Stimulated activated naive CD8-positive, alpha-beta T cell treated with anti-CD3 and anti-CD28 coated beads, Interleukin-15, amount 100 ng/mL, for 72 hours (primary cell): Measurements from ENCODE around the gene AMELX.
A peak's percentile ranks its signal among the peaks of the same experiment; 100 is the strongest.

Experiments
- ATAC-seq: fragments of 150-1000 bp; cut with Tn5 transposase; 2 replicates; pipeline ENCODE4 v1.10.0; 2021; ENCODE audit warnings: mild to moderate bottlenecking, moderate library complexity
- DNase-seq, 2 donors: peaks; one replicate each; pipeline ENCODE4 v3.0.0; 2021 to 2022
- H3K27ac Mint-ChIP-seq, 2 donors: one replicate each; pipeline ENCODE4 v1.8.0; 2022; ENCODE audit warnings: mild to moderate bottlenecking in 2 of 2, mixed read lengths in 2 of 2, moderate library complexity in 2 of 2
- H3K27me3 Mint-ChIP-seq: one replicate; pipeline ENCODE4 v1.8.0; 2022; ENCODE audit warnings: mixed read lengths
- H3K4me1 Mint-ChIP-seq: one replicate; pipeline ENCODE4 v1.8.0; 2022; ENCODE audit warnings: mild to moderate bottlenecking, mixed read lengths
- H3K4me3 Mint-ChIP-seq, 2 donors: one replicate each; pipeline ENCODE4 v1.8.0; 2022; ENCODE audit warnings: mild to moderate bottlenecking in 2 of 2, mixed read lengths in 2 of 2, moderate library complexity in 1 of 2
- H3K9me3 Mint-ChIP-seq, 2 donors: one replicate each; pipeline ENCODE4 v1.8.0; 2022; ENCODE audit warnings: mixed read lengths in 2 of 2

Gene AMELX

DNA sequence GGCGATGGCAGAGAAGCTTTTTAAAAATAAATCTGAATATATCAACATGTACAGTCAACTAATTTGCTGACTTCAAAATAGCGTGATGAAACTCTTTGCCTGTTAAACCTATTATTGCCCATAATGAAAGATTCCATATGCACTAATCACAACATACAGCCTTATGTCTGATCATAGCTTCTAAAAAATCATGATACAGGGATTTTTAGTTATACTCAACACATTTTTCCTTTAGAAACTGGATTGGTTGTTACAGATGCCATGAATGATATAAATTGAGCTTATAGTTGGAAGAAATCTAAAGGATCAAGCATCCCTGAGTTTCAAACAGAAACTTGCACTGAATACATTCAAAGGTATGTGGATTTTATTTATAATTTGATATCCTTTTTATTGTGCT lies at the start of gene AMELX:
AMELX (plus strand) TSS at position 301 of the 400 bp plus-strand sequence. CDS start 1,376 bp downstream, outside the sequence.
- ATAC-seq (no peak), DNase-seq (no peak)
- H3K4me1 Mint-ChIP-seq = no peaks in the 10 kb centered on the region
- no peaks in the 10 kb centered on the region for H3K27me3 Mint-ChIP-seq
- no peak within 1 kb of the TSS for H3K4me3 Mint-ChIP-seq
- H3K27ac Mint-ChIP-seq = no peak within 1 kb of the TSS
- no peaks in the 10 kb centered on the region for H3K9me3 Mint-ChIP-seq

DNA sequence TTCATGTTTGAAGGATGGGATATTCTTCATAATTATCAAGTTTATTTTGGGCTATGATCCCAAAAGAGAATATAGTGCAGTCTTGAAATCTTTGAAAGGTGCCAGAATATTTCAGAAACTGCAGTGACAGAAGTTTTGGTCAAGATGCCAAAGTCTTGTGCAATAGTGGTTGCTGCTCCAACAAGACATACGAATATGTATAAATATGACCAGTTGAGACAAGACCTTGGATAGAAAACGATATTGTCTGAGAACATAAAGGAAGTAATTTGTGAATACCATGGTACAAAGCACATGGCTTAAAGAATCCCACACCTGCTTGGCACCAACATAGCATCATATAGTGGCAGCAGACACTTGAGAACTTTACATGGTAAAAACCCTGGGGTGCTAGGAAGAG lies 48.6 kb upstream of the AMELX start:
- no peak for ATAC-seq
- Mint-ChIP-seq H3K27ac (peak overlapping the region in 1 of 2 donors; percentile 86), H3K9me3 (no peaks in the 10 kb centered on the region), H3K4me1 (no peaks in the 10 kb centered on the region), H3K4me3 (no peak overlapping the region), H3K27me3 (no peaks in the 10 kb centered on the region)
- DNase-seq = no peak

DNA sequence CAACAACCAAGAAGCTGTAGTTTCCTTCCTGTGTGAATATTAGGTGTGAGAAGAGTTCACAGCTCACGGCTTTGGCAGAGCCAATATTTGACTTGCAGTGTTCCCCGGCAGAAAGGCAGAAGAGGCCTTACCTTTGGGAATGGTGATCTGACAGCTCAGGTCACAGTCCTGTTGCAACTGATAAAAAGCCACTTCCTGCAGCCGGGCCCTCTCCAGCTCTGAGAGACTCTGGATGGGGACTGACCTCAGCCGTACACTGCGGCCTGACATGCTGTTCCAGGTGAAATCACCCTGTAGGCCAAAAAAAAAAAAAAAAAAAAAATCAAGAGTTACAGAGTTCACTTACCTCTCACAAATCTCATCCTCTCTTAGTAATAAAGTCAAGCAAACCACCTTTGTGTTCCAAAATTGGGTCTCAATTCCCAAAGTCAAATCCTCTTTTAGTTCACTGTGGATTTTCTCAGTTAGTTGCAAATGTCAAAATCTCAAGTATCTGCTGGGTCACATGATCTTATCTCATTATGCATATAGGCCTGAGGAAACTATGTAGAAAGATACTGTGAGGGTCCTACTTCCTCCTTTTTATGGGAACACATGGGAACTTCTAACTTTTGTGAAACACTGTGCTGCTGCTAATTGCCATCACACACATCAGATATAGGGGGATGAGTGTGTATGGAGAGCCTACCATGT lies 38.6 kb upstream of the AMELX start:
- no peak for ATAC-seq
- H3K27ac Mint-ChIP-seq = no peak overlapping the region
- H3K27me3 Mint-ChIP-seq = no peaks in the 10 kb centered on the region

DNA sequence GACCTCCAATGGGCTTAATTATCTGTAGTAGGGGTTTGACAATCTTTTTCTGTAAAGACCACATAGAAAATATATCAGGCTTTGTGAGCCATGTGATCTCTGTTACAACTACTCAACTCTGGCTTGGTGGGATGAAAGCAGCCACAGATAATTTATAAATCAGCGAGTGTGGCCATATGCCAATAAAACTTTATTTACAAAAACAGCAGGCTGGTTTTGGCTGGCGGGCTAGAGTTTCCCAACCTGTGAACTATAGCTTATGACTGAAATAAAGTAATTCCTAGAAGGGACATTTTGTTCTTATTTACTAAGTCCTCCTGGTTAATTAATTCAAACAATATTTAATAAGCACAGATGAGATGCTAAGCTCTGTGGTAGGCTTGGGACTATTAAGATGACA lies 35.9 kb upstream of the AMELX start:
- ATAC-seq = no peak
- Mint-ChIP-seq H3K27ac (no peak overlapping the region), H3K9me3 (no peaks in the 10 kb centered on the region), H3K4me1 (no peaks in the 10 kb centered on the region), H3K27me3 (no peaks in the 10 kb centered on the region), H3K4me3 (no peak overlapping the region)
- DNase-seq = no peak

More for the DNA sequence above, 38.6 kb upstream of the AMELX start:
- H3K4me3 Mint-ChIP-seq = no peak overlapping the region
- H3K9me3 Mint-ChIP-seq = no peaks in the 10 kb centered on the region
- DNase-seq = no peak
- no peaks in the 10 kb centered on the region for H3K4me1 Mint-ChIP-seq

DNA sequence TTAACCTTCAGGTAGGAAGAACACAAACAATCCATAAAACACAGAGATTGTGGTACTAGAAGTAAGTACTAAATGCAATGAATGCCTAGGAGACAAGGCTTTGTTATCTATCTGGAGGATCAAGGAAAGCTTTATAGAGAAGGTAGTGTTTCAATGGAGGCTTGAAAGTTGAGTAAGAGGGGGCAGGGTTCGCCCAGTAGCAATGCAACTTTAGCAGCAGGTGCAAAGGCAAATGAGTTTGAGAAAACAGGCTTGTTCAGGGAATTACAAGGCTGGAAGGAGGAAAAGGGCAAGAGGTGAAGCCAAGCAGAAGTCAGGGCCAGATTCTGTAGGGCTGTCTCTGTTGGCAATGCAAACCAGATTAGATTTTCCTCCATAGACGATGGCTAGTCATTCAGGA lies 35.5 kb upstream of the AMELX start:
- no peaks in the 10 kb centered on the region for H3K9me3 Mint-ChIP-seq
- ATAC-seq = no peak
- no peak overlapping the region for H3K4me3 Mint-ChIP-seq
- DNase-seq = no peak
- H3K27me3 Mint-ChIP-seq = no peaks in the 10 kb centered on the region
- peak overlapping the region in 1 of 2 donors; percentile 51 for H3K27ac Mint-ChIP-seq
- no peaks in the 10 kb centered on the region for H3K4me1 Mint-ChIP-seq

DNA sequence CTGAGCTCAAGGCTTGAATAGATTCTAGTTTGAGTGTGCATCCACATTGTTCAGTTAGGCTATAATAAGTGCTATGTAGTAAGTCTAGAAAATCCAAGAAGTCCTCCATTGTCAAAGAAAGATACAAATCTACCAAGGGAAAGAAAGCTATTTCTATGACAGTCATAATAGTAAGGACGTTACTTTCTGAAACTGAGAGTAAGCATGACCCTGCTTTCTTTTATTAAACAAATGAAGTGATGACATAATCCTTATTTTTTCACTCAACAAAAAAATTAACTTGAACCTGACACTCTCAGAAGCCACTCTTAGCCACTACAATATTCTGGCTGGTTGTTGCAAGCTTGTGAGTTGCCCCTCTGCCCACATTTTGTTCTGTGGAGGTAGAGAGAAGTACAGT lies 33.8 kb upstream of the AMELX start:
- H3K27me3 Mint-ChIP-seq = no peaks in the 10 kb centered on the region
- no peaks in the 10 kb centered on the region for H3K4me1 Mint-ChIP-seq
- no peak for ATAC-seq
- H3K9me3 Mint-ChIP-seq = no peaks in the 10 kb centered on the region
- no peak for DNase-seq
- H3K27ac Mint-ChIP-seq = no peak overlapping the region
- H3K4me3 Mint-ChIP-seq = no peak overlapping the region

DNA sequence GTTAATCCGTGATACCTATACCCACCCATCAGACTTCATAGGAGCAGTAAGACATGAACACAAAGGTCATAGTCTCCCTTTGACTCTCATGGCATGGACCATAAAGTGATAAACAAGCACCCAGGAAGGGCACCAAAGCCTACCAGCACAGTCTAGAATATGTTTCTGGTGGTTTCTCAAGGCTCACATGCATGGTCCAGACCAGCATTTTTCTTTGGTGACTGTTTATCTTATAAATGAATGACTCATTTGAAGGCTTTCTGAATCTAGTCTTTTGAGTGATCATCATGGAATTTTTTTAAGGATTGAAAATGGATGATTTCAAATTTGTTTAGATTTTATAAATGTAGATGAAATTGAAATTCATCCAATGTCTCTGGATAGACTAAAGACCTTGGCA lies 32.0 kb upstream of the AMELX start:
- no peak for DNase-seq
- Mint-ChIP-seq H3K27me3 (no peaks in the 10 kb centered on the region), H3K4me1 (no peaks in the 10 kb centered on the region), H3K4me3 (no peak overlapping the region), H3K9me3 (no peaks in the 10 kb centered on the region), H3K27ac (no peak overlapping the region)
- no peak for ATAC-seq

DNA sequence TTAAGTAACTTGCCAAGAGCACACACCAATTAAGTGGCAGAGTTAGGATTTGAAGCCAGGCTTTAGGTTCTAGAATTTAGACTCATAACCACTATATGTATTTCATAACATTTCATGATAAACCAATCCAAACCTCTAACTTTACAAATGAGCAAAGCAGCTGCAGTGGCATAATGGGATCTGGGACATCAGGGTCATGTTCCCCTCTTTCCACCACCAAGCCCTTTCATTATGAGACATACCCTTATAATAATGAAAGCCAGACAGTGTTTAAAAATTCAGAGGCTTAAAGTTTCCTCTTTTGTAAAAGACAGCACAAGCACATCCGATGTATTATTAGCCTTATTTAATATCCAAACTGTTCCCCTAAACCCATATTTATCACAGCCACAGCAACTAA lies 28.3 kb upstream of the AMELX start:
- ATAC-seq (no peak), DNase-seq (no peak)
- Mint-ChIP-seq H3K27ac (no peak overlapping the region), H3K4me3 (no peak overlapping the region), H3K27me3 (no peaks in the 10 kb centered on the region), H3K9me3 (no peaks in the 10 kb centered on the region), H3K4me1 (no peaks in the 10 kb centered on the region)

DNA sequence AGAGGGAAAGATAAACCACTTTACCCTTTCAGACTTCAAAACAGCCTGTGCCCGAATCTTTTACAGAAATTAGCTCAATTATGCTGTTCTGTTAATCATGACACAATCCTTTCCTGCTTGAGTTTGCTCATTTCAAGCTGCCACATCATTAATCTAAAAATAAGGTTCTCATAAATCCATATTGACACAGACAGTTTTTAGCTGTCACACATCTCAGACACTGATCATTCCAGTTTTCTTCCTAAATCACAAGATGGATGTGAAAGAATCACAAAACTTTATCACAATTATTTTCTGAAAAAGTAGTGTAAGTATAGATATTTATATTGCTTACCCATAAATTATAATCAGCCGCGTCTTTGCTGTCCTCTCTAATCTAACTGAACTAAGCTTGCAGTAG lies 27.9 kb upstream of the AMELX start:
- no peaks in the 10 kb centered on the region for H3K27me3 Mint-ChIP-seq
- H3K4me3 Mint-ChIP-seq = no peak overlapping the region
- no peak for ATAC-seq
- H3K4me1 Mint-ChIP-seq = no peaks in the 10 kb centered on the region
- DNase-seq = no peak
- no peaks in the 10 kb centered on the region for H3K9me3 Mint-ChIP-seq
- H3K27ac Mint-ChIP-seq = no peak overlapping the region

DNA sequence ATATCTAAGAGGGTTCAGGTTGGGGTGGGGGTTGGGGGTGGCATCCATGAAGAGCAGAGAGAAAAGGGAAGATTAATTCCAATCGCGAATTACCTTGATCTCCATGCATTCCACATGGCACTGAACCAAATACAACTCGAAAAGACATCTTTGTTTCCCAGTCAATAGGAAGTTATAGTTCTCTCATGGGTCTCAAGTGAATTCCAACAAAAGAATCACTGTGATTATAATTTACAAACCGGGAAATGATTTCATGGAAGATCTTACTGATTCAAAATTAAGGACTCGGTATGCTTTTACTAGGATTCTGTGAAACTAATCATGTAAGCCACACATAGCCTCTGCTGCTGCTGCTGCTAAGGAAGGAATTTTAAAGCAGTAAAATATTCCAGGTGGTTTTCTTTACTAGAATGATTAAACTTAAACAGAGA lies 26.6 kb upstream of the AMELX start:
- ATAC-seq = no peak
- no peaks in the 10 kb centered on the region for H3K4me1 Mint-ChIP-seq
- no peak for DNase-seq
- H3K27me3 Mint-ChIP-seq = no peaks in the 10 kb centered on the region
- no peaks in the 10 kb centered on the region for H3K9me3 Mint-ChIP-seq
- H3K4me3 Mint-ChIP-seq = no peak overlapping the region
- H3K27ac Mint-ChIP-seq = no peak overlapping the region

DNA sequence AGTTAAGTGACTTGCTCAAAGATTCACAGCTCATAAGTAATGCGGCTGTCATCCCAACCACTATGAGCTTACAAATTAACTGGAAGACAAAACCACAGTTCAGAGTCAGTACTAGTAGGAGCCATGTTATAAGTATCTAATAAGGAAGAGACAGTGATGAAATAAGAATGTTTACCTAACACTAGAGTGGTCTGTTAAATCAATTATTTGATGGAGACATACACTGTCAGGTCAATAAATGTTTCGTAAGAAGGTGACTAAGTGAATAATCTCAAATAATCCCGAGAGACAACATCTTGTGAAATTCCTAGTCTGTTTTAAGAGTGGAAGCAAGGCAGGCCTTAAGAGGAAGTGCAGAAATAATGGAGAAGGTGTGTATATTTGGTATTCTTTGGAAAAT lies 25.8 kb upstream of the AMELX start:
- DNase-seq = no peak
- no peaks in the 10 kb centered on the region for H3K9me3 Mint-ChIP-seq
- ATAC-seq = no peak

DNA sequence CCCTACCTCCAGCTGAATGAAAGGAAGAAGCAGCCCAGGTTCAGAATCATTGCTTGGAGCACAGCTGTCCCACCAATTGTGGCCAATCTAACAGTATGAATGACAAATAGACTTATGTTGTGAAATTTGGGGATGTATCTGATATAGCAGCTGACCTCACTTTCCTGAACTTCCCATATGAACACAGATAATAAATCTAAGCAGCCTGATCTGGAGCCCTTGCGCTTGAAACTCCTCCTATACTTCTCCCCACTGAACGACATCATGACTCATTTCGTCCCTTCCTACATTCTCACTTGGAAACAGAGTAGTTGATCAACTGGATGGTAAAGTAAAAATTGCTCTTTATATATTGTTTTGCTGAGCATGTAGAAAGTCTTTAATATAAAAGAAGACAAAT lies 24.2 kb upstream of the AMELX start:
- Mint-ChIP-seq H3K27me3 (no peaks in the 10 kb centered on the region), H3K9me3 (no peaks in the 10 kb centered on the region), H3K4me1 (no peaks in the 10 kb centered on the region), H3K4me3 (no peak overlapping the region), H3K27ac (no peak overlapping the region)
- ATAC-seq (no peak), DNase-seq (no peak)

More for the DNA sequence above, 25.8 kb upstream of the AMELX start:
- no peaks in the 10 kb centered on the region for H3K4me1 Mint-ChIP-seq
- H3K27me3 Mint-ChIP-seq = no peaks in the 10 kb centered on the region
- H3K4me3 Mint-ChIP-seq = no peak overlapping the region
- H3K27ac Mint-ChIP-seq = no peak overlapping the region

DNA sequence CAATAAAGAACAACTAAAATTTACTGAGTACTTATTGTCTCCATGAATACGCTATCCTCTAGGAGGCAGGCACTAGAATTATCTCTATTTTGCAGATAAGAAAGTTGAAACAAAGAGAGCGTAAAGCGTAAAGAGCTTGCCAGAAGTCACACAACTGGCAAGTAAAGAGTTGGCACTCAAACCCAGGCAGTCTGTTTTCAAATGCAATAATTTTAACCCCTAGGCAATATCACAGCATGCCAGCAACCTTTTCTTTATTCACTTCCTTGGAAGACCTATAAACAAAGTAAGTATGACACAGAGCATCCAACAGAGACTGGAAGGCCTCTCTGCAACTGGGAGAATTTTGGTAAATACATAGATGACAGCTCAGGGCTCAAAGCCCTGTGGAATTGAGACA lies 23.2 kb upstream of the AMELX start:
- Mint-ChIP-seq H3K27ac (no peak overlapping the region), H3K4me1 (no peaks in the 10 kb centered on the region), H3K9me3 (no peaks in the 10 kb centered on the region), H3K4me3 (no peak overlapping the region), H3K27me3 (no peaks in the 10 kb centered on the region)
- DNase-seq (no peak), ATAC-seq (no peak)

DNA sequence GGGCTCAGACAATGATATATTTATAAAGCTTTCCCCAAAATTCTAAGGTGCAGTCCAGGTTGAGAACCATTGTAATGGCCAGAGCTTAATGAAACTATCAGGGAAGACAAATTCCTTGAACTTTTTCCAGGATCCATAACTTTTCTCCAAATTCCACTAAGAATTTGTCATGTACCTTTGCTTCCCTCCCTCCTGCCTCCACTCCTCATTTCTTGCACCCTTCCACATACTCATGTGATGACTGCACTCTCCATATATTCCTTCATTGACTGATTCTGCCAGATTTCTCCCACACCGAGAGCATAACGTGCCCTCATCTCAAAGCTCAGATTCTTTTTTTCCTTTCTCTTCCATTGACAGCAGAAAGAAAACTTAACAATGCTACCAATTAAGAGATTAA lies 20.9 kb upstream of the AMELX start:
- DNase-seq (no peak), ATAC-seq (no peak)
- no peak overlapping the region for H3K4me3 Mint-ChIP-seq
- no peak overlapping the region for H3K27ac Mint-ChIP-seq
- H3K27me3 Mint-ChIP-seq = no peaks in the 10 kb centered on the region
- no peaks in the 10 kb centered on the region for H3K9me3 Mint-ChIP-seq
- H3K4me1 Mint-ChIP-seq = no peaks in the 10 kb centered on the region

DNA sequence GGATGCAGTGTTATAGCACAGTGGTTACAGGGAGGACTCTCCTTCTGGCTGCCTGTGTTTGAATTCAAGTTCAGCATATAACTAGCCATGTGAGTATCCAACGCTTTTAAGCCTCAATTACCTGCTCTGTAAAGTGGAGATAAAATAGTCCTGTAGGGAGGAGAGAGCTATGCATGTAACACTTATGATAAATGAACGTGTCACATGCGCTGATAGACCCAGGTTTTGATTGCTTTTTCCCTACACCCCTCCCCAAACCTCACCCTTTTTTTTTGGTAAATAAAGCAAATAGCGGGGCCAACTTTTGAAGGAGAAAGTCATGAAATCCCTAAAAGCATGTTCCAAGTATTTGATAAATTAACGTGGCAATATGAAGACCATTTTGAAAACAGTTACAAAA lies 20.4 kb upstream of the AMELX start:
- Mint-ChIP-seq H3K9me3 (no peaks in the 10 kb centered on the region), H3K27ac (no peak overlapping the region), H3K4me1 (no peaks in the 10 kb centered on the region), H3K4me3 (no peak overlapping the region), H3K27me3 (no peaks in the 10 kb centered on the region)
- ATAC-seq (no peak), DNase-seq (no peak)

DNA sequence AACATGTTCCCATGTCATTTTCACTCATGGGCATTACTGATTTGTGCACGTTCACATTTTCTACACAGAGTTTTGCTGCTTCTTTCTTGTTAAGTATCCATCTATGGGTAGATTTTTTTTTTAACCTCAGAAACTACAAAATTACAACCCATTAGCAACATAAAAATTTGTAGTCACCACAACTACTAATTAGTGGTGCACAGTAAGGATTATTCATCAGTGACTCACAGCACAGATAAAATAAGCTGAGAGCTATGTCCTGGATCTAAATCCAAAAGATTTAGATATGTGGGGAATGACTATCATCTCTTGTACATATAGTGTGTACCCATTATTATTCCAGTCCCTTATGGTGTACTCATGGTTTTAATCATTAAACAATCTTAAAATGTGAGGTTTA lies 19.7 kb upstream of the AMELX start:
- ATAC-seq (no peak), DNase-seq (no peak)
- no peak overlapping the region for H3K27ac Mint-ChIP-seq
- H3K27me3 Mint-ChIP-seq = no peaks in the 10 kb centered on the region
- H3K4me3 Mint-ChIP-seq = no peak overlapping the region
- no peaks in the 10 kb centered on the region for H3K4me1 Mint-ChIP-seq
- no peaks in the 10 kb centered on the region for H3K9me3 Mint-ChIP-seq

DNA sequence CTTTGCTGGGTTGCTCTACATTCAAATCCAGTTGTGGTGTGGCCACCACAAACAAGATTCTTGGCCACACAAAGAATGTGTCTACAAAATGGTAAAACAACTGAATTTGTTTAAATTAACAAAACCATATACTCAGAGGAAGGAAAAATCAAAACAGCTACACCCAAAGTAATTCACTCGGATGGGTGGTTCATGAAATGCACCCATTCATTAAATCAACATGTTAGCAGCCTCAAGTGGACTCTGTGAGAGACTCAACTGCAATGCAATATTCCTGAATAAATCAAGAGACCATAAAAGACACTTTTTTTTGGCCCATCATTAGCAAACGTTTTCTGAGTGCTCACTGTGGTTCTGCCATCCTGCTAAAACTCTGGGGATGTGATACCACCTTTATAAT lies 11.2 kb upstream of the AMELX start:
- ATAC-seq (no peak), DNase-seq (no peak)
- Mint-ChIP-seq H3K4me1 (no peaks in the 10 kb centered on the region), H3K9me3 (no peaks in the 10 kb centered on the region), H3K27me3 (no peaks in the 10 kb centered on the region), H3K27ac (no peak overlapping the region), H3K4me3 (no peak overlapping the region)
